K562 (cell line): ENCODE results near the gene MYG1. TPM values are rescaled to one million over a fixed set of nuclear protein-coding genes. Genes with fewer than 3 reads are reported as not detected.

Source experiments
- ARID2 ChIP-seq: fragments of 450-650 bp; IDR thresholded peaks from 2 replicates; pipeline ENCODE4 v1.6.1; 2017; ENCODE audit warnings: antibody characterized with exemption, mild to moderate bottlenecking
- BRD9 ChIP-seq: fragments of 450-650 bp; IDR thresholded peaks from 2 replicates; pipeline ENCODE4 v1.6.1; 2018; ENCODE audit warnings: low read depth; ENCODE audit not compliant: partially characterized antibody
- CREBBP ChIP-seq: IDR thresholded peaks from one replicate; pipeline ENCODE4 v1.6.1; 2012; ENCODE audit warnings: low read depth, mild to moderate bottlenecking, control low read depth, inconsistent platforms, low read length
- DACH1 ChIP-seq: fragments of 450-650 bp; IDR thresholded peaks from 2 replicates; pipeline ENCODE4 v1.6.1; 2018; ENCODE audit not compliant: partially characterized antibody
- DPF2 ChIP-seq: fragments of 450-650 bp; IDR thresholded peaks from 2 replicates; pipeline ENCODE4 v1.6.1; 2016
- GABPB1 ChIP-seq: sonication (generic); formaldehyde crosslinking; IDR thresholded peaks from 2 replicates; pipeline ENCODE4 v1.8.0; 2022; ENCODE audit warnings: mild to moderate bottlenecking, missing genetic modification reagents
- KAT2B ChIP-seq: IDR thresholded peaks from one replicate; pipeline ENCODE4 v1.6.1; 2012; ENCODE audit warnings: low read depth, mild to moderate bottlenecking, control low read depth, inconsistent platforms, low read length, moderate library complexity
- LARP7 ChIP-seq: fragments of 450-650 bp; IDR thresholded peaks from 2 replicates; pipeline ENCODE4 v1.6.1; 2016
- MAZ ChIP-seq, 2 experiments: fragments of 450-650 bp in 1 of 2; sonication (generic) in 1 of 2; formaldehyde crosslinking; IDR thresholded peaks in 1 of 2; conservative IDR thresholded peaks in 1 of 2; 2 replicates each; pipeline versions ENCODE4 v1.4.0 to v1.5.0; 2020; ENCODE audit warnings: mild to moderate bottlenecking in 1 of 2, missing genetic modification reagents in 1 of 2
- MYC ChIP-seq, 2 experiments: fragments of 250-450 bp in 1 of 2; sonication (Bioruptor Pico) in 1 of 2; IDR thresholded peaks; 2 replicates each; pipeline versions ENCODE4 v1.5.1 to v1.6.1; 2012 to 2021; ENCODE audit warnings: low read depth in 2 of 2, borderline replicate concordance in 1 of 2, improper control_type of control experiment in 1 of 2, low read length in 1 of 2, mild to moderate bottlenecking in 1 of 2, moderate library complexity in 1 of 2
- NFATC3 ChIP-seq: fragments of 450-650 bp; IDR thresholded peaks from 2 replicates; pipeline ENCODE4 v1.6.1; 2017; ENCODE audit warnings: mild to moderate bottlenecking
- PHF21A ChIP-seq: fragments of 450-650 bp; IDR thresholded peaks from 2 replicates; pipeline ENCODE4 v1.6.1; 2017; ENCODE audit warnings: low read depth, borderline replicate concordance
- PHF8 ChIP-seq: fragments of 200-600 bp; sonication (generic); IDR thresholded peaks from 2 replicates; pipeline ENCODE4 v1.6.1; 2012; ENCODE audit warnings: mixed run types, mild to moderate bottlenecking, inconsistent platforms, low read length, moderate library complexity, borderline replicate concordance
- RBFOX2 ChIP-seq: fragments of 200-400 bp; formaldehyde crosslinking; IDR thresholded peaks from 2 replicates; pipeline ENCODE4 v1.6.1; 2017; ENCODE audit warnings: low read depth, mild to moderate bottlenecking, low read length, moderate library complexity
- SP1 ChIP-seq: sonication (generic); formaldehyde crosslinking; IDR thresholded peaks from 2 replicates; pipeline ENCODE4 v1.8.1; 2022; ENCODE audit warnings: mild to moderate bottlenecking, missing genetic modification reagents
- TARDBP ChIP-seq: fragments of 450-650 bp; IDR thresholded peaks from 2 replicates; pipeline ENCODE4 v1.6.1; 2016
- polyA plus RNA-seq, 8 experiments: library from polyadenylated mRNA; depleted of rRNA in 4 of 8; stranded (reverse) in 5 of 8; unstranded in 3 of 8; fragments of >200 nt; fragmentation: Nextera tagmentation in 2 of 8; fragmentation: Illumina TruSeq in 1 of 8; extraction: Ambion mirVana in 2 of 8; extraction: Trizol in 1 of 8; gene quantifications; 2 replicates each; pipeline versions ENCODE4 v1.2.1 to v1.2.3, GENCODE V29; 2011 to 2014; ENCODE audit warnings: inconsistent platforms in 1 of 8, missing spikeins in 1 of 8
- total RNA-seq, 7 experiments: library from RNA; depleted of rRNA in 6 of 7; stranded (reverse); fragments of >200 nt in 6 of 7; fragmentation: Illumina TruSeq in 2 of 7; extraction: Trizol in 2 of 7; gene quantifications; 2 replicates each; pipeline versions ENCODE4 v1.2.1 to v1.2.3, GENCODE V29; 2011 to 2021; ENCODE audit warnings: low replicate concordance in 1 of 7
- TF ChIP-seq, protein P1 (sequence below): fragments of 200-800 bp; sonication (Bioruptor generic); IDR thresholded peaks from 2 replicates; pipeline ENCODE4 v1.6.1; 2017; ENCODE audit warnings: missing genetic modification characterization, missing compliant biosample characterization
- TF ChIP-seq, protein P2 (sequence below): fragments of 450-650 bp; IDR thresholded peaks from 2 replicates; pipeline ENCODE4 v1.6.1; 2016; ENCODE audit warnings: low read depth

MYG1 gene
- total and polyA plus RNA-seq, 9 of the 15 experiments (the other 6 are each of a cell fraction or from before 2014, with no cell fraction given): 0.45 to 5.6 (median 2.1) TPM

GRCh38 chr12:53344824-53345485, 45.5 kb downstream of the MYG1 start (continued):
- TF ChIP-seq, protein P1, sequence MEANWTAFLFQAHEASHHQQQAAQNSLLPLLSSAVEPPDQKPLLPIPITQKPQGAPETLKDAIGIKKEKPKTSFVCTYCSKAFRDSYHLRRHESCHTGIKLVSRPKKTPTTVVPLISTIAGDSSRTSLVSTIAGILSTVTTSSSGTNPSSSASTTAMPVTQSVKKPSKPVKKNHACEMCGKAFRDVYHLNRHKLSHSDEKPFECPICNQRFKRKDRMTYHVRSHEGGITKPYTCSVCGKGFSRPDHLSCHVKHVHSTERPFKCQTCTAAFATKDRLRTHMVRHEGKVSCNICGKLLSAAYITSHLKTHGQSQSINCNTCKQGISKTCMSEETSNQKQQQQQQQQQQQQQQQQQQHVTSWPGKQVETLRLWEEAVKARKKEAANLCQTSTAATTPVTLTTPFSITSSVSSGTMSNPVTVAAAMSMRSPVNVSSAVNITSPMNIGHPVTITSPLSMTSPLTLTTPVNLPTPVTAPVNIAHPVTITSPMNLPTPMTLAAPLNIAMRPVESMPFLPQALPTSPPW (CRISPR knock-in tag): peak; percentile 58
- TF ChIP-seq NFATC3: no peak
- peak; percentile 51 for TF ChIP-seq MYC (IDR thresholded peaks at IDR 0.05; ENCODE audit: low read depth, low read length)
- TF ChIP-seq MYC (CRISPR knock-in tag; IDR thresholded peaks at IDR 0.05; ENCODE audit: borderline replicate concordance, low read depth): no peak
- TF ChIP-seq PHF21A: 0 out of 2 replicates have a peak, but pooled peaks have one; percentile 43
- TF ChIP-seq MAZ (CRISPR knock-in tag; conservative IDR thresholded peaks at IDR 0.05 in 1 of 2, IDR thresholded peaks at IDR 0.05 in 1 of 2): peak; percentile 45 to 83; a peak in 3 of 4 replicates
- peak; percentile 75 for TF ChIP-seq SP1 (CRISPR knock-in tag)
- no peak for TF ChIP-seq KAT2B
- TF ChIP-seq DACH1: peak; percentile 94
- peak; percentile 36; the same call in 1 of the 2 replicates for TF ChIP-seq PHF8
- TF ChIP-seq ARID2: peak; percentile 81; the same call in 1 of the 2 replicates
- TF ChIP-seq LARP7: peak; percentile 56; the same call in 1 of the 2 replicates
- TF ChIP-seq TARDBP: 0 out of 2 replicates have a peak, but pooled peaks have one; percentile 38
- TF ChIP-seq CREBBP: no peak
- TF ChIP-seq, protein P2, sequence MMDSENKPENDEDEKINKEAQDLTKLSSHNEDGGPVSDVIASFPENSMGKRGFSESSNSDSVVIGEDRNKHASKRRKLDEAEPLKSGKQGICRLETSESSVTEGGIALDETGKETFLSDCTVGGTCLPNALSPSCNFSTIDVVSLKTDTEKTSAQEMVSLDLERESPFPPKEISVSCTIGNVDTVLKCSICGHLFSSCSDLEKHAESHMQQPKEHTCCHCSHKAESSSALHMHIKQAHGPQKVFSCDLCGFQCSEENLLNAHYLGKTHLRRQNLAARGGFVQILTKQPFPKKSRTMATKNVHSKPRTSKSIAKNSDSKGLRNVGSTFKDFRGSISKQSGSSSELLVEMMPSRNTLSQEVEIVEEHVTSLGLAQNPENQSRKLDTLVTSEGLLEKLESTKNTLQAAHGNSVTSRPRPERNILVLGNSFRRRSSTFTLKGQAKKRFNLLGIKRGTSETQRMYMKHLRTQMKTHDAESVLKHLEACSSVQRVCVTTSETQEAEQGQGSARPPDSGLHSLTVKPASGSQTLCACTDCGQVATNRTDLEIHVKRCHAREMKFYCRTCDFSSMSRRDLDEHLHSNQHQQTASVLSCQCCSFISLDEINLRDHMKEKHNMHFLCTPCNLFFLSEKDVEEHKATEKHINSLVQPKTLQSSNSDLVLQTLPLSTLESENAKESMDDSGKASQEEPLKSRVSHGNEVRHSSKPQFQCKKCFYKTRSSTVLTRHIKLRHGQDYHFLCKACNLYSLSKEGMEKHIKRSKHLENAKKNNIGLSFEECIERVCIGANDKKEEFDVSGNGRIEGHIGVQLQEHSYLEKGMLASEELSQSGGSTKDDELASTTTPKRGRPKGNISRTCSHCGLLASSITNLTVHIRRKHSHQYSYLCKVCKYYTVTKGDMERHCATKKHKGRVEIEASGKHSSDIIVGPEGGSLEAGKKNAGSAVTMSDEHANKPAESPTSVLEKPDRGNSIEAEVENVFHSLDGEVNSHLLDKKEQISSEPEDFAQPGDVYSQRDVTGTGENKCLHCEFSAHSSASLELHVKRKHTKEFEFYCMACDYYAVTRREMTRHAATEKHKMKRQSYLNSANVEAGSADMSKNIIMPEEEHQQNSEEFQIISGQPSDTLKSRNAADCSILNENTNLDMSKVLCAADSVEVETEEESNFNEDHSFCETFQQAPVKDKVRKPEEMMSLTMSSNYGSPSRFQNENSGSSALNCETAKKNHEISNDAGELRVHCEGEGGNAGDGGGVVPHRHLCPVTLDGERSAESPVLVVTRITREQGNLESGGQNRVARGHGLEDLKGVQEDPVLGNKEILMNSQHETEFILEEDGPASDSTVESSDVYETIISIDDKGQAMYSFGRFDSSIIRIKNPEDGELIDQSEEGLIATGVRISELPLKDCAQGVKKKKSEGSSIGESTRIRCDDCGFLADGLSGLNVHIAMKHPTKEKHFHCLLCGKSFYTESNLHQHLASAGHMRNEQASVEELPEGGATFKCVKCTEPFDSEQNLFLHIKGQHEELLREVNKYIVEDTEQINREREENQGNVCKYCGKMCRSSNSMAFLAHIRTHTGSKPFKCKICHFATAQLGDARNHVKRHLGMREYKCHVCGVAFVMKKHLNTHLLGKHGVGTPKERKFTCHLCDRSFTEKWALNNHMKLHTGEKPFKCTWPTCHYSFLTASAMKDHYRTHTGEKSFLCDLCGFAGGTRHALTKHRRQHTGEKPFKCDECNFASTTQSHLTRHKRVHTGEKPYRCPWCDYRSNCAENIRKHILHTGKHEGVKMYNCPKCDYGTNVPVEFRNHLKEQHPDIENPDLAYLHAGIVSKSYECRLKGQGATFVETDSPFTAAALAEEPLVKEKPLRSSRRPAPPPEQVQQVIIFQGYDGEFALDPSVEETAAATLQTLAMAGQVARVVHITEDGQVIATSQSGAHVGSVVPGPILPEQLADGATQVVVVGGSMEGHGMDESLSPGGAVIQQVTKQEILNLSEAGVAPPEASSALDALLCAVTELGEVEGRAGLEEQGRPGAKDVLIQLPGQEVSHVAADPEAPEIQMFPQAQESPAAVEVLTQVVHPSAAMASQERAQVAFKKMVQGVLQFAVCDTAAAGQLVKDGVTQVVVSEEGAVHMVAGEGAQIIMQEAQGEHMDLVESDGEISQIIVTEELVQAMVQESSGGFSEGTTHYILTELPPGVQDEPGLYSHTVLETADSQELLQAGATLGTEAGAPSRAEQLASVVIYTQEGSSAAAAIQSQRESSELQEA: no peak
- peak; percentile 40; the same call in 1 of the 2 replicates for TF ChIP-seq GABPB1 (CRISPR knock-in tag)
- peak; percentile 73 for TF ChIP-seq BRD9
- TF ChIP-seq DPF2: peak; percentile 53; the same call in 1 of the 2 replicates
- TF ChIP-seq RBFOX2: peak; percentile 63
